CD1c-positive myeloid dendritic cell (primary cell): ENCODE data around the gene TRAF3IP1.
A peak's percentile ranks its signal among the peaks of the same experiment; 100 is the strongest.

Experiments used
- DNase-seq: peaks from one replicate; pipeline ENCODE4 v3.0.0-alpha.2; 2016; ENCODE audit errors: extremely low spot score

Gene TRAF3IP1

GRCh38 chr2:238287737-238288649 is 32.3 kb upstream of the TRAF3IP1 start, which contains the start of gene PER2:
PER2 (minus strand) TSS chr2:238288610; CDS start chr2:238277936, 10,674 bp downstream.
- DNase-seq, result peak; percentile 91

- peak; percentile 99 for DNase-seq
These were observed 31.4 kb upstream of the TRAF3IP1 start for GRCh38 chr2:238288650-238289573.

- no peak for DNase-seq
These were observed 30.7 kb upstream of the TRAF3IP1 start for GRCh38 chr2:238289574-238289973.

GRCh38 chr2:238290091-238290509 is 30.2 kb upstream of the TRAF3IP1 start:
- no peak for DNase-seq

- no peak for DNase-seq
These were observed 29.4 kb upstream of the TRAF3IP1 start for GRCh38 chr2:238290715-238291549.

GRCh38 chr2:238291550-238292281 is 28.6 kb upstream of the TRAF3IP1 start:
- no peak for DNase-seq

GRCh38 chr2:238294046-238294392 is 26.3 kb upstream of the TRAF3IP1 start:
- no peak for DNase-seq

GRCh38 chr2:238294393-238295143 is 25.8 kb upstream of the TRAF3IP1 start:
- DNase-seq, result no peak

- no peak for DNase-seq
These were observed 24.9 kb upstream of the TRAF3IP1 start for GRCh38 chr2:238295144-238296112.

- no peak for DNase-seq
These were observed 23.5 kb upstream of the TRAF3IP1 start for GRCh38 chr2:238296638-238297457.

GRCh38 chr2:238299803-238300202 is 20.5 kb upstream of the TRAF3IP1 start:
- no peak for DNase-seq

- no peak for DNase-seq
These were observed 18.2 kb upstream of the TRAF3IP1 start for GRCh38 chr2:238302087-238302486.

GRCh38 chr2:238302751-238303150 is 17.6 kb upstream of the TRAF3IP1 start:
- no peak for DNase-seq

- DNase-seq, result no peak
These were observed 16.2 kb upstream of the TRAF3IP1 start for GRCh38 chr2:238304116-238304515.

- DNase-seq, result no peak
These were observed 15.0 kb upstream of the TRAF3IP1 start for GRCh38 chr2:238305092-238305862.

- DNase-seq, result no peak
These were observed 14.2 kb upstream of the TRAF3IP1 start for GRCh38 chr2:238305965-238306671.

GRCh38 chr2:238306672-238306998 is 13.7 kb upstream of the TRAF3IP1 start:
- no peak for DNase-seq
